HL-60 (cell line): Measurements from ENCODE around the gene MAP2K5.

ENCODE experiments used
- CTCF ChIP-seq: IDR thresholded peaks from one replicate; pipeline ENCODE4 v1.5.1; 2011; ENCODE audit warnings: low read length, control low read depth, inconsistent platforms; ENCODE audit not compliant: insufficient read depth
- POLR2AphosphoS5 ChIP-seq: IDR thresholded peaks from 2 replicates; pipeline ENCODE4 v1.6.1; 2012; ENCODE audit warnings: low read depth
- REST ChIP-seq: IDR thresholded peaks from 2 replicates; pipeline ENCODE4 v1.6.1; 2012; ENCODE audit warnings: low read depth; ENCODE audit not compliant: insufficient replicate concordance

GRCh38 chr15:67836134-67836455 is 293.6 kb downstream of the MAP2K5 start:
- no peak for TF ChIP-seq CTCF
- no peak for TF ChIP-seq POLR2AphosphoS5
- no peak for TF ChIP-seq REST
